ENCODE measurements around the gene SEC22C.
"Not testable (repeated sequence)": the region's sequence is repeated elsewhere in the genome, so short reads cannot be mapped to it uniquely, and the experiment has no call there.

Gene SEC22C

DNA sequence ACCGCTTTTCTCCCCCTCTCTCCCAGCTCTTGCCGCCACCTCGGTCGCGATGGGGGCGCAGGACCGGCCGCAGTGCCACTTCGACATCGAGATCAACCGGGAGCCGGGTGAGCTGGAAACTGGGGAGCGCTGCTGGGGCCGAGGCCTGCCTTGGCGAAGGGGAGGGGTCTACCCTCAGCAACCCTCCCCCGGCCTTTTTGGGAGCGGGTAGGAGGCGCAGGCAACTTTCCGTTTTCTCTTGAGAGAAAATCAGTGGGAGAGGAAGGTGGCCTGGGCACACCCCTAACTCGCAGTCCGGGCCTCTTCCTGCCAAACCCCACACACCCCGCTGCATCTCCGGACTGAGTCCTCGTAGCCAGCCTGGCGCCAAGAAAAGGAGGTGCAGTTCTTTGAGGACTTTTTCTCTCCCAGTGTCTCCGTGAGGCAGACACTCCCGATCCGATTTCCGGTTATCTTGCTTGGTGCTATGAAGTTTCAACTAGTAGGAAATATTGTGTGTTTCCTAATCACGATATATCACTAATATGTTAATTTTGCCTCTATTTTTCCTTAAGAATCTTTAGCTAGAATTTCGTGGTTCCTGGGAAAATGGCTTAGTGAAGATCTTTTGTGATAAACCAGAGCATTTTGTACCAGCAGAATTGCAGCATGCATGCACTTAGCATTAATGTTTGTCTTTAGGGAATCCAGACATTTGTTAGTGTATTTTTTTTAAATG lies 19.4 kb upstream of the SEC22C start:
- Histone ChIP-seq H3K36me3 (ENCODE audit: control insufficient read depth, insufficient read depth, low read length) (peaks cover 5% of the 10 kb centered on the region), H3K9me3 (ENCODE audit: control insufficient read depth, low read length) (no peaks in the 10 kb centered on the region), H3K4me1 (ENCODE audit: control insufficient read depth, insufficient read depth, low read length) (no peaks in the 10 kb centered on the region), H3K27ac (ENCODE audit: insufficient read depth, low read depth, low read length, poor library complexity, severe bottlenecking) (peak overlapping the region; percentile 87), H3K27me3 (ENCODE audit: control insufficient read depth, insufficient read depth, low read length, poor library complexity, severe bottlenecking) (no peaks in the 10 kb centered on the region), H3K4me3 (ENCODE audit: insufficient read depth, low read depth, low read length) (peak overlapping the region; percentile 93)
- WGBS, 2 experiments: 0 to 2% methylated on average over 27 to 30 of the region's 31 CpGs

DNA sequence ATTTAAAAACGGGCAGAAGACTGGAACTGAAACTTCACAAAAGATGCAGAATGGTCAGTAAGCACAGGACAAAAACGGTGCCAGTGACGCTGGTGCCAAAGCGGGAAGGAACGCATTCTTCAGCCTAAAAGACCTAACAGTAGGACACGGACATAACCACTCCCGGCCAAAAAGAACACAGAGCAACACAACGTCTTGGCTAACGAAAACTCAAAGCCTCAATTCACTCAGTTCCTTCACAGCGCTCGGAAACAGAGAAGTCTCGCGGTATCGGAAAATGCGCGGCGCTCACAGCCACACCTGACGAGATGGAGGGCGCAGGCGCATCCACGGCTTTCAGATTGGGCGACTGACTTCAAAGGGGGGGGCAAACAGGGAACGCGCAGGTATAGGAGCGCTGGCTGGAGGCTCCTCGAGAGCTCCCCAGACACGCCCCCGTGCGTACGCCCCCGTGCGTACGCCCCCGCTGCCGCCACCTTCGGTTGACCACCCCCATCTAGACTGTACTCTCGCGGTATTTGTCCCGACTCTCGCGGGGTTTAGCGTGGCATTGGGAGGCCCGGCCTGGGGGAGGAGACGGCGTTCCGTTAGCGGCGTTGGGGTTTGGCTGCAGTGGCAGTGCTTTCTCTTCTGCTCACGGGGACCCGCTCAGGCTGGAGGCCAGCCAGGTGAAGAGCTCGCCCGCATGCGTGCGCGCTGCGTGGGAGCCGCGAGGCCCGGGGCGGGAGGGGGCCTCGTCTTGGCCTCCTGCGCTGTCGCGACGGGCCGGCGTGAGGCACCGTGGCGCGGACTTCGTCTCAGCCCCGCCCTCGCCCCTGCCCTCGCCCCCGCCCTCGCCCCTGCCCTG lies 18.6 kb upstream of the SEC22C start, which contains the start of gene NKTR:
Gene NKTR (plus strand): TSS at position 576 of the 847 bp plus-strand sequence. CDS start 321 bp downstream, outside the sequence.
- Histone ChIP-seq H3K27ac (ENCODE audit: insufficient read depth, low read depth, low read length, poor library complexity, severe bottlenecking) (peak within 1 kb of the TSS; percentile 87), H3K4me3 (ENCODE audit: insufficient read depth, low read depth, low read length) (peak within 1 kb of the TSS; percentile 93), H3K9me3 (ENCODE audit: control insufficient read depth, low read length) (no peaks in the 10 kb centered on the region), H3K27me3 (ENCODE audit: control insufficient read depth, insufficient read depth, low read length, poor library complexity, severe bottlenecking) (no peaks in the 10 kb centered on the region), H3K36me3 (ENCODE audit: control insufficient read depth, insufficient read depth, low read length) (peaks cover 5% of the 10 kb centered on the region), H3K4me1 (ENCODE audit: control insufficient read depth, insufficient read depth, low read length) (no peaks in the 10 kb centered on the region)
- 0% methylated on average over 76 of the region's 76 CpGs for WGBS, 2 experiments

DNA sequence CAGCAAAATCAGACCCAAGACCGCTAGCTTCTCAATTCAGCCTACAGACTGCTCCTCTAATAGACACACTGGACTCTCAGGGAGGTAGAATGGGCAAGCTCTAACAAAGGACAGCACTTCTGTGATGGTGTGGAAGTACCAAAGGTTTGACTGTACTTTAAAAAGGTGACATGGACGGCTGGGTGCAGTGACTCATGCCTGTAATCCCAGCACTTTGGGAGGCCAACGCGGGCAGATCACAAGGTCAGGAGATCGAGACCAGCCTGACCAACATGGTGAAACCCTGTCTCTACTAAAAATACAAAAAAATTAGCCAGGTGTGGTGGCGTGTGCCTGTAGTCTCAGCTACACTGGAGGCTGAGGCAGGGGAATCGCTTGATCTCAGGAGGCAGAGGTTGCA lies 15.3 kb upstream of the SEC22C start:
- H3K4me1 ChIP-seq (ENCODE audit: control insufficient read depth, insufficient read depth, low read length); H3K36me3 ChIP-seq (ENCODE audit: control insufficient read depth, insufficient read depth, low read length); H3K27me3 ChIP-seq (ENCODE audit: control insufficient read depth, insufficient read depth, low read length, poor library complexity, severe bottlenecking); H3K4me3 ChIP-seq (ENCODE audit: insufficient read depth, low read depth, low read length); H3K9me3 ChIP-seq (ENCODE audit: control insufficient read depth, low read length); H3K27ac ChIP-seq (ENCODE audit: insufficient read depth, low read depth, low read length, poor library complexity, severe bottlenecking): not testable (repeated sequence)
- 89 to 92% methylated on average over 7 of the region's 7 CpGs for WGBS, 2 experiments

DNA sequence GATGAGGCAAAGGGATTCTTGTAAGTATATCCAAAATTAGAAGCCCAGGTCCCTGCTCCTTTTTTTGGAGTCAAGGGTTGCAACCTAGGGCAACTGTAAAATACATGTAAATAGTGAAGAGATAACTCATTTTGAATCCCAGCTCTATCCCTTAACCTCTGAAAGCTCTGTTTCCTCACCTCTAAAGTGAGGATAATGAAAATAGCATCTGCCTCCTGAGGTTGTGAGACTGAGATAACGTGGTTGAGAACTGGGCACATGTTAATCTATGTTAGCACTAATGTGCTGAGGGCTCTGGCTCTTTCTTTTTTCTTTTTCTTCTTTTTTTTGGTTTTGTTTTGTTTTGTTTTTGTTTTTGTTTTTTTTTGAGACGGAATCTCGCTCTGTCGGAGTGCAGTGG lies 13.9 kb upstream of the SEC22C start:
- no peak overlapping the region for H3K27ac ChIP-seq (ENCODE audit: insufficient read depth, low read depth, low read length, poor library complexity, severe bottlenecking)
- H3K27me3 ChIP-seq (ENCODE audit: control insufficient read depth, insufficient read depth, low read length, poor library complexity, severe bottlenecking): no peaks in the 10 kb centered on the region
- H3K9me3 ChIP-seq (ENCODE audit: control insufficient read depth, low read length): no peaks in the 10 kb centered on the region
- H3K36me3 ChIP-seq (ENCODE audit: control insufficient read depth, insufficient read depth, low read length): no peaks in the 10 kb centered on the region
- WGBS, 2 experiments: 90 to 99% methylated on average over 4 of the region's 4 CpGs
- H3K4me1 ChIP-seq (ENCODE audit: control insufficient read depth, insufficient read depth, low read length): peaks cover 8% of the 10 kb centered on the region
- no peak overlapping the region for H3K4me3 ChIP-seq (ENCODE audit: insufficient read depth, low read depth, low read length)

DNA sequence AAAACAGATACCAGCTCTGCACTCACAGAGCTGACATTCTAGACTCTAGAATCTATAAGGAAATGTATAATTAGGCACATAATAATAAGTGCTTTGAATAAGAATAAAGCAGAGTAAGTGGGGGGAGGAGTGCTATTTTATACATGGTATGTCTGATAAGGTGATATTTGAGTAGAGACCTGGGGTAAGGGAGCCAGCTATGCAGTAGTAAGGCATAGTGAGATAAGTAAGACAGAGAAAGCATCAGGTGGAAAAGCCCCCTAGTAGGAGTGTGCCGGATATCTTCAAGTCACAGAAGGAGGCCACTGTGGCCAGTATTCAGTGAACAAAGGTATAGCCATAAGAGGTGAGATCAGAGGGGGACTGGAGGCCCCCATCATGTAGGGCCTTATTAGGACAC lies 11.9 kb upstream of the SEC22C start:
- H3K27ac ChIP-seq (ENCODE audit: insufficient read depth, low read depth, low read length, poor library complexity, severe bottlenecking): no peak overlapping the region
- H3K4me1 ChIP-seq (ENCODE audit: control insufficient read depth, insufficient read depth, low read length): peaks cover 12% of the 10 kb centered on the region
- WGBS, 2 experiments: 94 to 95% methylated on average over 1 of the region's 1 CpG
- no peak overlapping the region for H3K4me3 ChIP-seq (ENCODE audit: insufficient read depth, low read depth, low read length)
- no peaks in the 10 kb centered on the region for H3K27me3 ChIP-seq (ENCODE audit: control insufficient read depth, insufficient read depth, low read length, poor library complexity, severe bottlenecking)
- no peaks in the 10 kb centered on the region for H3K9me3 ChIP-seq (ENCODE audit: control insufficient read depth, low read length)
- H3K36me3 ChIP-seq (ENCODE audit: control insufficient read depth, insufficient read depth, low read length): no peaks in the 10 kb centered on the region

DNA sequence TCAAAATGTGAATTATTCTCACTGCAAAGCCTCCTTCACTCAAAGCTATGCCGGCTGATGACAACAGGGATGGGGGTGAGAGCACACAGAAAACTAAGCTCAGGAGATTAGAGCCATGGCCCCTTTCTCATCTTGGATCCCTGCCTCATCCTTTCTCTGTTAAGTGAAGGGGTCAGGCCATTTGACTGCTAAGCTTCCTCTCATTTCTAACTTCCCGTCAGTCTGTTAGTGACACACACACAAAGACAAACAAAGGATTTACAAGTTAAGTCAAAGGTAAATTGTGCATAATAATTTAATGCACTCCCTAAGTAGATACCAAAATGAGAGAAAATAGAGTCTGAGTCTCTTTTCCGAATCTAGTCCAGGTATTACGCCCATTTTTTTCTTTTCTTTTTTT lies 10.0 kb upstream of the SEC22C start:
- no peaks in the 10 kb centered on the region for H3K36me3 ChIP-seq (ENCODE audit: control insufficient read depth, insufficient read depth, low read length)
- WGBS, 2 experiments: 57 to 62% methylated on average over 3 to 4 of the region's 4 CpGs
- H3K4me3 ChIP-seq (ENCODE audit: insufficient read depth, low read depth, low read length): peak overlapping the region; percentile 57
- H3K27me3 ChIP-seq (ENCODE audit: control insufficient read depth, insufficient read depth, low read length, poor library complexity, severe bottlenecking): no peaks in the 10 kb centered on the region
- H3K27ac ChIP-seq (ENCODE audit: insufficient read depth, low read depth, low read length, poor library complexity, severe bottlenecking): peak overlapping the region; percentile 79
- H3K9me3 ChIP-seq (ENCODE audit: control insufficient read depth, low read length): no peaks in the 10 kb centered on the region
- H3K4me1 ChIP-seq (ENCODE audit: control insufficient read depth, insufficient read depth, low read length): peaks cover 12% of the 10 kb centered on the region

DNA sequence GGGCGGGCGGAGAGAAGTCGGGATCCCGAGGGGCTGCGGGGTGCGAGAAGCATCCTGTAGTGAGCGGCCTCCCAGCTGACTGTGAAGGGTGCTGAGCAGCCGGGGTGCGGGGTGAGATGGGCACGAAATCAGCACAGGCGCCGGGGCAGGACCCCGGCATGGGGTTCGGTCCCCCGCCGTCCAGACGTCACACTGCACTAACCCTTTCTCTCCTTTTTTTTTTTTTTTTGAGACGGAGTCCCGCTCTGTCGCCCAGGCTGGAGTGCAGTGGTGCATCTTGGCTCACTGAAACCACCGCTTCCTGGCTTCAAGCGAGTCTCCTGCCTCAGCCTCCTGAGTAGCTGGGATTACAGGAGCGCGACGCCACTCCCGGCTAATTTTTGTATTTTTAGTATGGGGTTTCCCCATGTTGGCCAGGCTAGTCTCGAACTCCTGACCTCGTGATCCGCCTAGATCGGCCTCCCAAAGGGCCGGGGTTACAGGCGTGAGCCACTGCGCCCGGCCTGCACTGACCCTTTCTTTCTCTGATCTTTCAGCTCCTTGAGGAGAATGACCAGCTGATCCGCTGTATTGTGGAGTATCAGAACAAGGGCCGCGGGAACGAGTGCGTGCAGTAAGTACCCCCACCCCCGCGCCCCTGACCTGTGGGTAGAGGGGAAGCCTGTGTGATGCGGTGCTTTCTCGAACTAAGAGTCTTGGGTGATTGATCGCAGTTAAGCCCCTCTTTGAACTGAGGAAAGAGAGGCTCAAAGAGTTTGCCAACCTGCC lies 9.4 kb upstream of the SEC22C start:
- 5 to 6% methylated on average over 44 of the region's 44 CpGs for WGBS, 2 experiments
- Histone ChIP-seq H3K27me3 (ENCODE audit: control insufficient read depth, insufficient read depth, low read length, poor library complexity, severe bottlenecking) (no peaks in the 10 kb centered on the region), H3K4me3 (ENCODE audit: insufficient read depth, low read depth, low read length) (peak overlapping the region; percentile 57), H3K27ac (ENCODE audit: insufficient read depth, low read depth, low read length, poor library complexity, severe bottlenecking) (peak overlapping the region; percentile 79), H3K36me3 (ENCODE audit: control insufficient read depth, insufficient read depth, low read length) (no peaks in the 10 kb centered on the region), H3K9me3 (ENCODE audit: control insufficient read depth, low read length) (no peaks in the 10 kb centered on the region), H3K4me1 (ENCODE audit: control insufficient read depth, insufficient read depth, low read length) (peaks cover 12% of the 10 kb centered on the region)

DNA sequence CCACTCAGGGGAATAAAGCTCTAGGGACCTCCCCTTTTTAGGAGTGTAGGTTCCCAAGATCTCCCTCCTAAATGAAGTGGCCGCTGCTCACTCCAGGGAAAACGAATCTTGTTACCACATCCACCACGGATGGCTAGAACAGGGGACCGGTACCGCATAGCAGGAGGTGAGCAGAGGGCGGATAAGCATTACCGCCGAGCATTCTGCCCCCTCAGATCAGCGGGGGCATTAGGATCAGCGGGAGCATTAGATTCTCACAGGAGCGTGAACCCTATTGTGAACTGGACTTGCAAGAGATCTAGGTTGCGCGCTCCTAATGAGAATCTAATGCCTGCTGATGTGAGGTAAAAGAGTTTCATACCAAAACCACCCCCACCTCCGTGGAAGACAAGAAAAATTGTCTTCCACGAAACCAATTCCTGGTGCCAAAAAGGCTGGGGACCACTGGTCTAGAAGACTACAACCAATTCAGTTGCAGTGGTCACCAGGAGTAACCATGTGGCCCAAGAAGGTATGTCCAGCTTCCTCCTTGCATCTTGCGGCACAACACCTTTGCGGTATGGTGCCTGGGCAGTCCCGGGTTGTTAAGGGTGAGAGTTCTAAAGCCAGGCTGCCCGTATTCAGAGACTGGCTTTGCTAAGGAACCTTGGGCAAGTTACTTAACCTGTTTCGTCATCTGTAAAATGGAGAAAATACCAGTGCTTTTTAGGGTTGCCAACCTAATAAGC lies 7.8 kb upstream of the SEC22C start:
- Histone ChIP-seq H3K4me3 (ENCODE audit: insufficient read depth, low read depth, low read length) (no peak overlapping the region), H3K27ac (ENCODE audit: insufficient read depth, low read depth, low read length, poor library complexity, severe bottlenecking) (no peak overlapping the region)

DNA sequence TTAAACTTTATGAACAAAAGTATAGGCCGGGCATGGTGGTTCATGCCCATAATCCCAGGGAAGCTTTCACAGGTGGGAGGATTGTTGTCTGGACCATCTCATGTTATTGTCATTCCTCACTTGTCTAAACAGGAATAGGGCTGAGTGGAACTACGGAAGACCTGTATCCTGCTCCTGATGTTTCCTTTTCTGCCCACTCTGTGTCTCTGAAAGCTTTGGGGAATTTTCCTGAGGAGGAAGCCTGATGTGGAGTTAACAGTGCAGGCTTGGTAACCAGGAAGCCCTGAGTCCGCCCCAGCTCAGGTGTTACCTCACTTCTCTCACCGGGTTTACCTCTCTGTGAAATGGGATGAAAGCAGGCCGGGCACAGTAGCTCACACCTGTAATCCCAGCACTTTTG lies 6.9 kb upstream of the SEC22C start:
- WGBS, 2 experiments: 91 to 94% methylated on average over 5 of the region's 5 CpGs
- Histone ChIP-seq H3K27ac (ENCODE audit: insufficient read depth, low read depth, low read length, poor library complexity, severe bottlenecking) (no peak overlapping the region), H3K27me3 (ENCODE audit: control insufficient read depth, insufficient read depth, low read length, poor library complexity, severe bottlenecking) (no peaks in the 10 kb centered on the region), H3K36me3 (ENCODE audit: control insufficient read depth, insufficient read depth, low read length) (no peaks in the 10 kb centered on the region), H3K9me3 (ENCODE audit: control insufficient read depth, low read length) (no peaks in the 10 kb centered on the region), H3K4me1 (ENCODE audit: control insufficient read depth, insufficient read depth, low read length) (peaks cover 12% of the 10 kb centered on the region), H3K4me3 (ENCODE audit: insufficient read depth, low read depth, low read length) (no peak overlapping the region)

More for the DNA sequence above, 7.8 kb upstream of the SEC22C start:
- Histone ChIP-seq H3K9me3 (ENCODE audit: control insufficient read depth, low read length) (no peaks in the 10 kb centered on the region), H3K27me3 (ENCODE audit: control insufficient read depth, insufficient read depth, low read length, poor library complexity, severe bottlenecking) (no peaks in the 10 kb centered on the region), H3K4me1 (ENCODE audit: control insufficient read depth, insufficient read depth, low read length) (peaks cover 12% of the 10 kb centered on the region), H3K36me3 (ENCODE audit: control insufficient read depth, insufficient read depth, low read length) (no peaks in the 10 kb centered on the region)
- WGBS, 2 experiments: 95 to 96% methylated on average over 20 of the region's 20 CpGs

All from ectodermal cell (in vitro differentiated cells).